ENCODE results near the gene LRRTM3. TPM values are rescaled to one million over a fixed set of nuclear protein-coding genes. Genes with fewer than 3 reads are reported as not detected.

The LRRTM3 gene
- total RNA-seq, 1 experiment from 2014 or later = 0.96 TPM

- peaks cover 0 to 2% of the 10 kb centered on the region in 2 experiments; a peak in 2 of 4 replicates for H3K4me1 Mint-ChIP-seq
- Histone ChIP-seq H3K14ac (ENCODE audit: insufficient read depth, low read length) (no peak overlapping the region), H3K23me2 (ENCODE audit: insufficient read length, low read depth, low read length, poor library complexity, severe bottlenecking) (no peaks in the 10 kb centered on the region), H3K4me1 (ENCODE audit: insufficient read depth, low read length) (no peaks in the 10 kb centered on the region), H2BK12ac (ENCODE audit: insufficient read length, low read depth, low read length) (no peak overlapping the region), H3K4me2 (ENCODE audit: insufficient read depth, insufficient read length, low read length) (no peak overlapping the region), H4K91ac (ENCODE audit: insufficient read length, low read depth, low read length) (no peak overlapping the region), H3K9me3 (ENCODE audit: control insufficient read depth, low read depth, low read length) (no peaks in the 10 kb centered on the region), H2BK20ac (ENCODE audit: low read depth, low read length, poor library complexity, severe bottlenecking) (no peak overlapping the region), H3K4ac (ENCODE audit: low read depth, low read length) (no peak overlapping the region), H3K56ac (ENCODE audit: insufficient read length, low read depth, low read length) (no peak overlapping the region), H2AK5ac (ENCODE audit: insufficient read length, low read length) (no peak overlapping the region), H2BK5ac (ENCODE audit: insufficient read length, low read length) (no peak overlapping the region), H4K20me1 (ENCODE audit: control insufficient read depth, insufficient read depth, insufficient read length) (no peaks in the 10 kb centered on the region), H2AFZ (ENCODE audit: low read length) (no peak overlapping the region), H3K9ac (ENCODE audit: extremely low read depth, insufficient read length, low read length) (no peak overlapping the region), H3K18ac (ENCODE audit: insufficient read length, low read depth, low read length) (no peak overlapping the region), H3K23ac (ENCODE audit: insufficient read length, low read depth, low read length) (no peak overlapping the region), H3K79me2 (ENCODE audit: insufficient read depth, low read length) (no peaks in the 10 kb centered on the region), H3K27me3 (ENCODE audit: insufficient read depth, low read length) (no peaks in the 10 kb centered on the region), H4K8ac (replicated peaks; ENCODE audit: insufficient read length, low read depth, low read length) (no peak overlapping the region), H3T11ph (ENCODE audit: low read length) (no peak overlapping the region), H3K79me1 (ENCODE audit: insufficient read depth, low read depth, low read length, poor library complexity, severe bottlenecking) (no peaks in the 10 kb centered on the region), H3K27ac (ENCODE audit: insufficient read length, low read depth, low read length) (no peak overlapping the region), H4K5ac (ENCODE audit: insufficient read length, low read depth, low read length) (no peak overlapping the region), H2BK120ac (ENCODE audit: low read depth, low read length, poor library complexity, severe bottlenecking) (no peak overlapping the region), H2BK15ac (ENCODE audit: low read depth, low read length) (no peak overlapping the region)
- TF ChIP-seq, protein P1, sequence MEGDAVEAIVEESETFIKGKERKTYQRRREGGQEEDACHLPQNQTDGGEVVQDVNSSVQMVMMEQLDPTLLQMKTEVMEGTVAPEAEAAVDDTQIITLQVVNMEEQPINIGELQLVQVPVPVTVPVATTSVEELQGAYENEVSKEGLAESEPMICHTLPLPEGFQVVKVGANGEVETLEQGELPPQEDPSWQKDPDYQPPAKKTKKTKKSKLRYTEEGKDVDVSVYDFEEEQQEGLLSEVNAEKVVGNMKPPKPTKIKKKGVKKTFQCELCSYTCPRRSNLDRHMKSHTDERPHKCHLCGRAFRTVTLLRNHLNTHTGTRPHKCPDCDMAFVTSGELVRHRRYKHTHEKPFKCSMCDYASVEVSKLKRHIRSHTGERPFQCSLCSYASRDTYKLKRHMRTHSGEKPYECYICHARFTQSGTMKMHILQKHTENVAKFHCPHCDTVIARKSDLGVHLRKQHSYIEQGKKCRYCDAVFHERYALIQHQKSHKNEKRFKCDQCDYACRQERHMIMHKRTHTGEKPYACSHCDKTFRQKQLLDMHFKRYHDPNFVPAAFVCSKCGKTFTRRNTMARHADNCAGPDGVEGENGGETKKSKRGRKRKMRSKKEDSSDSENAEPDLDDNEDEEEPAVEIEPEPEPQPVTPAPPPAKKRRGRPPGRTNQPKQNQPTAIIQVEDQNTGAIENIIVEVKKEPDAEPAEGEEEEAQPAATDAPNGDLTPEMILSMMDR (conservative IDR thresholded peaks at IDR 0.05) = no peak
- H3K4me3 Mint-ChIP-seq = no peak overlapping the region
- no CpG with 5 or more reads among the region's 4 CpGs for WGBS (ENCODE audit: extremely low coverage, insufficient read length, low lambda C conversion rate)
- no peak for DNase-seq
- no peaks in the 10 kb centered on the region; a peak in 2 of 5 replicates for H3K9me3 Mint-ChIP-seq
- H3K36me3 Mint-ChIP-seq (ENCODE audit: insufficient read depth in 1 of 3, low read depth in 3 of 3) = peaks cover 0 to 5% (median 0%) of the 10 kb centered on the region in 3 experiments; a peak in 2 of 7 replicates
- no peak overlapping the region for H3K27ac Mint-ChIP-seq
- H3K27me3 Mint-ChIP-seq (ENCODE audit: low read depth) = no peaks in the 10 kb centered on the region
These were observed 39.1 kb downstream of the LRRTM3 start for GRCh38 chr10:66964946-66965345.
